Nephron progenitor cell (in vitro differentiated cells): ENCODE measurements around the gene TSHZ2.

Experiments
- DNase-seq: peaks from one replicate; pipeline ENCODE4 v3.0.0; 2021
- H3K27ac Mint-ChIP-seq: 2 replicates; pipeline ENCODE4 v1.8.0; 2021; ENCODE audit warnings: mild to moderate bottlenecking, moderate library complexity, mixed read lengths
- H3K27me3 Mint-ChIP-seq: 2 replicates; pipeline ENCODE4 v1.8.0; 2021; ENCODE audit warnings: mild to moderate bottlenecking, low read depth, mixed read lengths; ENCODE audit not compliant: poor library complexity
- H3K36me3 Mint-ChIP-seq: 2 replicates; pipeline ENCODE4 v1.8.0; 2021; ENCODE audit warnings: low read depth, mixed read lengths
- H3K4me1 Mint-ChIP-seq: 2 replicates; pipeline ENCODE4 v1.8.0; 2021; ENCODE audit warnings: mixed read lengths
- H3K4me3 Mint-ChIP-seq: 2 replicates; pipeline ENCODE4 v1.8.0; 2021; ENCODE audit warnings: mild to moderate bottlenecking, moderate library complexity, mixed read lengths
- H3K9me3 Mint-ChIP-seq: 2 replicates; pipeline ENCODE4 v1.8.0; 2021; ENCODE audit warnings: mild to moderate bottlenecking, moderate library complexity, mixed read lengths
- TF ChIP-seq, protein P1 (sequence below): fragments of 200-600 bp; sonication (generic); IDR thresholded peaks from 2 replicates; pipeline ENCODE4 v1.5.0; 2021; ENCODE audit warnings: antibody characterized with exemption

TSHZ2 gene

DNA sequence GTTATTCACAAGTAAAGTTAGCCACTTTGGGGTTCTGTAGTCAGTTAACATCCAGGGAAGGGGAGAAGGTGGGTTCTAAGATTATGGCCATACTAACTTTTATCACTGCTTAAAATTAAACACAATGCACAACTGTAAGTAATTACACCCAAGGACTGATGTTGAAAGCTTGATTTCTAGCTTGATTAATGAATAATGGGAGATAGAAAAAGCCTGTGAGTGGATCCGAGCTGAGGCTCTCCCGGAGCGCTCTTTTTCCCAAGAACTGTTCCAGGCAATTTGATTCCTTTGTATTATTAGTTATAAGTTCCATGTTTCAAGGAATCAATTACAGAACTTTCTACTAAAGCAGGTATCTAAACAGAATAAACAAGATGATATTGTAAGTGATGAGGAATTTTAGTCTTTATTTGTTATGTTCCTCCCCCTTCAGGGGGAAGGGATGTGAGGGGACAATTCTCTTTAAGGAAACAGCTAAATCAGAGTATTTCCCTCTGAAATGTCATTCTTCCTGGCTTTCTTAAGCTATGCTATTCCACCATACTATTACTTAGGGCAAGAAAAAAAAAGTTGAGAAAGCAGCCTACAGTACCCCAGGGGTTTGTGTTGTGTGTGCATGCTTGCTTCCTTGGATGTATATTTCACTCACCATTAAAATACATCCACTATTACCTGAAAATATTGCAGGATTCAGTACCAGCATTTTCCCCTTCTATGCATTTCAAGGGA, 3.8 kb downstream of the TSHZ2 start:
- TF ChIP-seq, protein P1, sequence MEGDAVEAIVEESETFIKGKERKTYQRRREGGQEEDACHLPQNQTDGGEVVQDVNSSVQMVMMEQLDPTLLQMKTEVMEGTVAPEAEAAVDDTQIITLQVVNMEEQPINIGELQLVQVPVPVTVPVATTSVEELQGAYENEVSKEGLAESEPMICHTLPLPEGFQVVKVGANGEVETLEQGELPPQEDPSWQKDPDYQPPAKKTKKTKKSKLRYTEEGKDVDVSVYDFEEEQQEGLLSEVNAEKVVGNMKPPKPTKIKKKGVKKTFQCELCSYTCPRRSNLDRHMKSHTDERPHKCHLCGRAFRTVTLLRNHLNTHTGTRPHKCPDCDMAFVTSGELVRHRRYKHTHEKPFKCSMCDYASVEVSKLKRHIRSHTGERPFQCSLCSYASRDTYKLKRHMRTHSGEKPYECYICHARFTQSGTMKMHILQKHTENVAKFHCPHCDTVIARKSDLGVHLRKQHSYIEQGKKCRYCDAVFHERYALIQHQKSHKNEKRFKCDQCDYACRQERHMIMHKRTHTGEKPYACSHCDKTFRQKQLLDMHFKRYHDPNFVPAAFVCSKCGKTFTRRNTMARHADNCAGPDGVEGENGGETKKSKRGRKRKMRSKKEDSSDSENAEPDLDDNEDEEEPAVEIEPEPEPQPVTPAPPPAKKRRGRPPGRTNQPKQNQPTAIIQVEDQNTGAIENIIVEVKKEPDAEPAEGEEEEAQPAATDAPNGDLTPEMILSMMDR = no peak
- no peak for DNase-seq
- Mint-ChIP-seq H3K4me3 (peak overlapping the region; percentile 97), H3K9me3 (no peaks in the 10 kb centered on the region), H3K27me3 (no peaks in the 10 kb centered on the region), H3K27ac (peak overlapping the region; percentile 24), H3K4me1 (peaks cover 75% of the 10 kb centered on the region), H3K36me3 (peaks cover 4% of the 10 kb centered on the region)

DNA sequence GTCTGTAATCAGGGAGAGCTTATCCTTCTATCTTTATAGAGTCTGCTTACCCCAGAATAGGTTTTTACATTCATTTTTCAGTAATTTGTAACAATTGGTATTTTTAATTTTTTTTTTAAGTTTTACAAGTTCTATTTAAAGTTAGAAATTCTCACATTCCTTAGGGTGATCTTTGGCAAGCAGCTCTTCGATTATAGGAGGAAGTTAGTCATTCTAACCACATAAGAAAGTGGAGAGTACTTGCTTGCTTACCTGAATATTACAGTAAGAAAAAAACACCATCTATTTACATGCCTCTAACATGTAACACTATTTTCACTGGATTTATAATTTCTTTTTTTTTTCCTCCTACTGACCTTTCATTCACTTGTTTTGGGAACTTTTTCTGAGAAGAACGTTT, 6.7 kb downstream of the TSHZ2 start:
- H3K27me3 Mint-ChIP-seq = no peaks in the 10 kb centered on the region
- peaks cover 21% of the 10 kb centered on the region for H3K36me3 Mint-ChIP-seq
- H3K27ac Mint-ChIP-seq = no peak overlapping the region
- no peak for DNase-seq
- peaks cover 6% of the 10 kb centered on the region for H3K9me3 Mint-ChIP-seq
- peaks cover 74% of the 10 kb centered on the region for H3K4me1 Mint-ChIP-seq
- no peak overlapping the region for H3K4me3 Mint-ChIP-seq
- TF ChIP-seq, protein P1 = no peak

DNA sequence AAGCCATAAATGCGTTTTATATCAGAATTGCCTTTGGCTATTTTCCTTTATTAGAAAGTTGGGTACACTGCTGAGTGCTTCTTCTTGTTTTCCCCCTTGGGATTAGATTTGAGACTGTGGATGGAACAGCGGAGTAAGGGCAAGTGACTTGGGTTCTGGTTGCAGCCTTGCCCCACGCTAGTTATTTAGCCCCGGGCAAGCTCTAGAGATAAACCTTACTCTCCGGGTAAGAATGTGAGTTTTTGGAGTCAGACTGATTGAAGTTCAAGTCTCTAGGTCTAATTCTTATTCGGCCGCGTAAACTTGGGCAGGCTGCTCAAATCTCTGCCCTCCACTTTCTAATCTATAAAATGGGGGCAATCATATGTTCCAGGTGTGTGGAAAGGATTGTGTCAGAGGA, 8.9 kb downstream of the TSHZ2 start:
- DNase-seq = no peak
- no peak overlapping the region for H3K27ac Mint-ChIP-seq
- H3K4me3 Mint-ChIP-seq = no peak overlapping the region
- peaks cover 42% of the 10 kb centered on the region for H3K36me3 Mint-ChIP-seq
- TF ChIP-seq, protein P1 = no peak
- peaks cover 59% of the 10 kb centered on the region for H3K4me1 Mint-ChIP-seq
- peaks cover 16% of the 10 kb centered on the region for H3K9me3 Mint-ChIP-seq
- H3K27me3 Mint-ChIP-seq = peaks cover 3% of the 10 kb centered on the region

DNA sequence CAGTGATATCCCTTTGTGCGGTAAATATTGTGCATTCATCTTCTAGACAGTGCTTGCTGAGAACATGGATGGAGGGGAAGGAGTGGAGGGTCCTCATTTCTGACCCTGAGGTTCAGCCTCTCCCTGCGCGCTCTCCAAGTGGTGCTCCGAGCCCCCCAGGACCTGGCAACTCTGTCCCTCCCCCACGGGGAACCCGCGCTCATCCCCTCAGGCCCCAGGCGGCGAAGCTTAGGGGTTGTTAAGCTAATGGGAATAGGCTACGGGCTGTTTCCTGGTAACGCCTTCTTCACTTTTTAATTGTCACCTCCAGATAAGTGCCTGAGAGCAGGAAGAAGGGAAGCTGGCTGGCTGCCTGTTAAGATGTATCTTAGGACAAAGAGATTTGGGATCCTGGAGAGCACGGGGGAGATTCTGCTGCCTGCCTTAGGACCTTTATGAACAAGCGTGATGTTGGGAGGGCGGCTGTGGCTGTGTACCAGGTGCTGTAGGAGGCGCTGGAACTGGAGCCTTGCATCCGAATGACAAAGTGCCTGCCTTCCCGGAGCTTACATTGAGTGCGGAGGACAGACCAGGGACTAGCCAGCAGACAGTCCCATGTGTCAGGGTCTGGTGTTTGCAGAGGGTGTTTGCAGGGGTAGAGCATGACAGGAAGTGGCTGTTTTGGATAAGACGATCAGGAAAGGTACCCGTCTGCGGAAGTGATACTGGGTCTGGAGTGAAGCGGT, 11.7 kb downstream of the TSHZ2 start:
- peaks cover 54% of the 10 kb centered on the region for H3K4me1 Mint-ChIP-seq
- TF ChIP-seq, protein P1 = no peak
- H3K9me3 Mint-ChIP-seq = peaks cover 16% of the 10 kb centered on the region
- H3K27me3 Mint-ChIP-seq = peaks cover 3% of the 10 kb centered on the region
- no peak for DNase-seq
- H3K4me3 Mint-ChIP-seq = no peak overlapping the region
- H3K36me3 Mint-ChIP-seq = peaks cover 49% of the 10 kb centered on the region
- H3K27ac Mint-ChIP-seq = peak overlapping the region; percentile 37

DNA sequence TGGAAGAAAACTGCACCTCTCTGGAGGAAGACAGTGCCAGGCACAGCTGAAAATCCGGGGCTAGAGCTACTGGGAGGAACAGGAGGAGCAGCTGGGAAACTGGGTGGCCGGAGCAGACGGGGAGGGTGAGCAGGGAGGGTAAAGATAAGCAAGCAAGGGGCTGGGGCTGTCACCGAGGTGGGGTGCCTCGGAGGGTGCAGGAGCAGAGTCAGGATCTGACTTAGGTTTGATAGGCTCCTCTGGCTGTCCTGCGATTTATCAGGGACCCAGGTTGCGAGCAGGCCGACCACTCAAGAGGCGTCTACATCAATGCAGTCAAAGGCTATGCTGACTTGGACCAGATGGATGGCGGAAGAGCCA, 12.3 kb downstream of the TSHZ2 start:
- H3K27ac Mint-ChIP-seq = peak overlapping the region; percentile 37
- H3K4me3 Mint-ChIP-seq = no peak overlapping the region
- H3K36me3 Mint-ChIP-seq = peaks cover 49% of the 10 kb centered on the region
- peaks cover 49% of the 10 kb centered on the region for H3K4me1 Mint-ChIP-seq
- peaks cover 16% of the 10 kb centered on the region for H3K9me3 Mint-ChIP-seq
- no peak for DNase-seq
- TF ChIP-seq, protein P1 = no peak
- H3K27me3 Mint-ChIP-seq = peaks cover 3% of the 10 kb centered on the region
